RWPE1 (cell line): Measurements from ENCODE around the gene PRAC2.
"Not testable (repeated sequence)": the region's sequence is repeated elsewhere in the genome, so short reads cannot be mapped to it uniquely, and the experiment has no call there.

Experiments
- CTCF ChIA-PET: fragments of 350-600 bp; sonication (Branson Sonifier 250); formaldehyde crosslinking; extraction: SDS; loops from one replicate; lab custom pipeline; 2021; lab: Yijun Ruan, JAX
- POLR2A ChIA-PET: fragments of 400-600 bp; formaldehyde crosslinking; extraction: SDS; loops from one replicate; lab custom pipeline; 2020; ENCODE audit warnings: antibody characterized with exemption; ENCODE audit not compliant: low non-redundant PET; lab: Yijun Ruan, JAX
- DNase-seq: peaks from one replicate; pipeline ENCODE4 v3.0.0; 2012; ENCODE audit warnings: low spot score
- H3K27ac ChIP-seq: fragments of 450-650 bp; 2 replicates; pipeline ENCODE4 v1.5.1; 2017
- TF ChIP-seq, protein P1 (sequence below): fragments of 450-650 bp; conservative IDR thresholded peaks from 2 replicates; pipeline ENCODE4 v1.5.1; 2017; ENCODE audit warnings: low read depth, mild to moderate bottlenecking

Gene PRAC2

DNA sequence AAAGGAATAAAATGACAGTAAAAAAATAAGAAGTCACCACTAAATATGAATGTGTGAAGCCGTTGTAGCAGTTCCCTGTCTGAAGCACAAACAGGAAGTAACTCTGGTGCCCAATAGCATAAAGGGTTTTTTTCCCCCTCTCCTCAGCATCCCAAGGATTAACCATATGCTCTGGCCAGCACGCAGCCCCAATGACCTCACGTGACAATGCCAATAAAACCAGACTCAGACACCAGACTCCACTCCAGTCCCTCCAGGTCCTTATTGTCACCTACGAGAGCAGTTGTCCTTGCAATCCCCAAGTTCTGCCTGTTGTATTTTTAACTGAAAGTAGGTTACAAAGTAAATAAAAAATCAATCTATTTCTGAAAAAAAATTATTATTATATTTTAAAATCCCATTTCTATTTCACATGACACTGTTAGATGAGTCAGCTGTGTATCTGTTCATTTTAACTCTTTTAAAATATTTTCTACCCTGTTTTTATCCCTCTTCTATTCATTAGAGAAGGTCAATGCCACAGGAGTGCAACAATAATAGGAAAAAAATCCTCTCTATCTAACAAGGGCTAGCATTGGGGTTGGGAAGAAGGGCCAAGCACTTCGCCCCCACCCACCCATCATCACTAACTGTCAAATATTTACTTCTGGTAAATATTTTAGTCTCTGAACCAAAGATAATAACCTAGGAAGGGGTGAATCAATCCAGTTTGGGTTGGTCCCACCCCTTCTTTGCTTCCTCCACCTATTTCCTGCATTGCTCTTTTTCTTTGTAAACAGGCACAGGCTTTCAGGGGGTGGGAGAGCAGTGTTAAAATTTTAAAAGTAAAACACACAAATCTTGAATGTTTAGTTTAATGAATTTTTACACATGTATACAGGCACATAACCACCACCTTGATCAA is 7.2 kb upstream of the PRAC2 start:
- no peak overlapping the region for H3K27ac ChIP-seq
- POLR2A ChIA-PET, result no interaction called here
- DNase-seq, result no peak
- CTCF ChIA-PET, result interaction anchor here (1.2 kb wide), 1 partner anchor 163 kb away, joined by 4 read pairs; no protein-coding TSS in a partner anchor
- TF ChIP-seq, protein P1, sequence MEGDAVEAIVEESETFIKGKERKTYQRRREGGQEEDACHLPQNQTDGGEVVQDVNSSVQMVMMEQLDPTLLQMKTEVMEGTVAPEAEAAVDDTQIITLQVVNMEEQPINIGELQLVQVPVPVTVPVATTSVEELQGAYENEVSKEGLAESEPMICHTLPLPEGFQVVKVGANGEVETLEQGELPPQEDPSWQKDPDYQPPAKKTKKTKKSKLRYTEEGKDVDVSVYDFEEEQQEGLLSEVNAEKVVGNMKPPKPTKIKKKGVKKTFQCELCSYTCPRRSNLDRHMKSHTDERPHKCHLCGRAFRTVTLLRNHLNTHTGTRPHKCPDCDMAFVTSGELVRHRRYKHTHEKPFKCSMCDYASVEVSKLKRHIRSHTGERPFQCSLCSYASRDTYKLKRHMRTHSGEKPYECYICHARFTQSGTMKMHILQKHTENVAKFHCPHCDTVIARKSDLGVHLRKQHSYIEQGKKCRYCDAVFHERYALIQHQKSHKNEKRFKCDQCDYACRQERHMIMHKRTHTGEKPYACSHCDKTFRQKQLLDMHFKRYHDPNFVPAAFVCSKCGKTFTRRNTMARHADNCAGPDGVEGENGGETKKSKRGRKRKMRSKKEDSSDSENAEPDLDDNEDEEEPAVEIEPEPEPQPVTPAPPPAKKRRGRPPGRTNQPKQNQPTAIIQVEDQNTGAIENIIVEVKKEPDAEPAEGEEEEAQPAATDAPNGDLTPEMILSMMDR, result no peak

DNA sequence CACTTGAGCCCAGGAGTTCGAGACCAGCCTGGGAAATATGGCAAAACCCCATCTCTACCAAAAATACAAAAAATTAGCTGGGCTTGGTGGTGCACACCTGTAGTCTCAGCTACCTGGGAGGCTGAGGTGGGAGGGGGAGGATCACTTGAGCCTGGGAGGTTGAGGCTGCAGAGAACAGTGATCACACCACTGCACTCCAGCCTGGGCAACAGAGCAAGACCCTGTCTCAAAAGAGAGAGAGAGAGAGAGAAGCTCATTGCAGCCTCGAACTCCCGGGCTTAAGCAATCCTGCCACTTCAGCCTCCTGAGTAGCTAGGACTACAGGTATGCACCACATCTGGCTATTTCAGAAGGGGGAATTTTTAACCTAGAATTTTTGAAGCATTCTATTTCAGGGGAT is 6.4 kb upstream of the PRAC2 start:
- CTCF ChIA-PET, result interaction anchor here (0.6 to 1.2 kb wide), 2 partner anchors 9 to 162 kb away, joined by 4 read pairs; no protein-coding TSS in a partner anchor
- DNase-seq, H3K27ac ChIP-seq: not testable (repeated sequence)
- POLR2A ChIA-PET, result interaction anchor here (0.6 kb wide), 1 partner anchor 148 kb away, joined by 3 read pairs; no protein-coding TSS in a partner anchor

DNA sequence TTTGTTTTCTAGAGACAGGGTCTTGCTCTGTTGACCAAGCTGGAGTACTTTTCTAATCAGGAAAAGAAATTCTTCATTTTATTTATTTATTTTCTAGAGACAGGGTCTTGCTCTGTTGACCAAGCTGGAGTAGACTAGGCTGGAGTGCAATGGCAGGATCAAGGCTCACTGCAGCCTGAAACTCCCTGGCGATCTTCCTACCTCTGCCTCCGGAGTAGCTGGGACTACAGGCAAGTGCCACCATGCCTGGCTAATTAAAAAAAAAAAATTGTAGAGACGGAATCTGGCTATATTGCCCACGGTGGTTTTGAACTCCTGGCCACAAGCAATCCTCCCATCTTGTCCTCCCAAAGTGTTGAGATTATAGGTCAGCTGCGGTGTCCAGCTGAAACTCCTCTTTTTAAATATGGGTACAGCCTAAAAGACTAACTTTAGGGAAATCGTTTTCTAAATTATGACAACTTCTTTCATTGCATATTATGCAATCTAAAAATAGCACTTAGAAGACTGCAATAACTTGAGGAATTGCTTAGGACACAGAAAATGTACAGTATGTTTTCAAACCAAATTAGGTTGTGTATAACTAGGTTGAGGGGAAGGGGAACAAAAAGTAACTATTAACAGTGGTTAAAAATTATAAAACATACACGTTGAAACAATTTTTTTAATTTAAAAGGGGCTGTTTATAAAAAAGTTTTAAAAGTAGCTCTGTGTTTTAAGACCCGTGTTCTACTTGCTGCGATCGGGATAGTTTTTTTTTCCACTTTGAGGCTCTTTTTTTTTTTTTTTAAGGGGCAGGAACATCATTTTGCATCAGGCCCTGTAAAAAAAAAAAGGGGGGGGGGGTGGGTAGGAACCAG is 5.4 kb upstream of the PRAC2 start:
- ChIA-PET POLR2A (no interaction called here), CTCF (interaction anchor here (0.6 to 1.3 kb wide), 3 partner anchors 161 to 312 kb away, joined by 3 to 5 read pairs (median 4); no protein-coding TSS in a partner anchor)
- no peak overlapping the region for H3K27ac ChIP-seq
- TF ChIP-seq, protein P1, result no peak
- DNase-seq, result no peak

DNA sequence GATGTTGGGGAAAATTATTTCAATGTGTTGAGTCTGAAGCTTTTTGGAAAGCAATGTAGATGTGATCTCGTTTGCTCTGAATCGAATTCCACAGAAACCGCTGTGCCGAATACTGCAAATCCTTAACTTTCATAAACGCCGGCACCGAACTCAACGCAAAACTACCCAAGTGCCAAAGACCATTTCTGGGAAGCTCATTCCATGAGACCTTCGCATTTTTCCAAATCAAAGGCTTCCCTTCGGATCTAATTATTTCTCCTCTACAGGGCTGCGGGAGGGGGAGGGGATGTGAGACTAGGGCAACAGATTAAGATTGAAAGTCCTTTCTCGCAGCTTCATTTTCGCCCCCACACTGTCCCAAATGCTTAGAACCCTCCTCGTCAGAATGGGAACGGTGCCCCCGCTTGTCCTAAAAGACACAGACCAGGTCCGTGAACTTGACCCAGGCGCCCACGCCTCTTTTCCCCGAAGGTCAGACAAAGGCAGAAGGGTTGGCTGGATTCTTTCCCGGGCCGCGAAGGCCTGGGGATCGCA is 4.7 kb upstream of the PRAC2 start:
- H3K27ac ChIP-seq, result no peak overlapping the region
- no peak for DNase-seq
- ChIA-PET CTCF (interaction anchor here (1.3 to 1.7 kb wide), 2 partner anchors 46 to 161 kb away, joined by 5 read pairs; no protein-coding TSS in a partner anchor), POLR2A (no interaction called here)
- TF ChIP-seq, protein P1, result no peak

DNA sequence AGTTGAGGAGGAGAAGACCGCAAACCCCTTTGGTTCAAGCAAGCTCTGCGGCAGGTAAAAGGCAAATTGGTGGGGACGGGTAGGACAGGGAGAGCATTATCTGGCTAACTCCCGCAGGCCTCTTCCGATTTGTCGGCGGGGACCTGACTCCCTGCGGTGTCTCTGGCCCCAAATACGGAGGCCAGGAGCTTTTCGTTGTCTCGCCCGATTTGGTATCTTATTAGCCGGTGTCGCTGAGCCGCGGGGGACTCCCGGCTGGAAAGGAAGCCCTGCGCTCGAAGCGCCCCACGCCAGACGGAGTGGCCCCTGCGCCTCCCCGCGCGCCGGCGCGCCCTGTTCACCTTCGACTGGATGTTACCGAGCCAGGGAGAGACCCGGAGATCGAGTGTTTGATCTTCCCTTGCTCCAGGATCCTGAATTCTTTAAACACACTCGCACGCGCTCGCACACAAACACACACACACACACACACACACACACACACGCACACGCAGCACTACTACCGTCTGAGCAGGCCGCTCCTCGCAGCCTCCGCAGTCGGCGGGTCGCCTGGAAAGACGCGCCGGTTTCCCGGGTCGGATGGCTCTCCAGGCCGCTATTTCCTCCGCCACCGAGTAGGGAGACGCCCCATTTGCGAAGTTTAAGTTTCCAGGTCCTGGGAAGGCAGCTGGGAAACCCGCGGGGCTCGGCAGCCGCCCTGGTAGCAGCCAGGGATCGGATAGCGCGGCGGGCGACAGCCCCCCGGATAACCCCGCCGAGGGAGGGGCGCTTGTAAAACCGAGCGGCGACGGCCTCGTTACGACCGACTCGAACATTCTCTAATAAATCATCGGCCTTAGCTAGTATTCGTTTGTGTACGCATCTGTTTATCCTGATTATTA is 4.0 kb upstream of the PRAC2 start:
- TF ChIP-seq, protein P1, result no peak
- no peak for DNase-seq
- H3K27ac ChIP-seq, result no peak overlapping the region
- POLR2A ChIA-PET, result no interaction called here
- CTCF ChIA-PET, result interaction anchor here (1.0 to 1.7 kb wide), 4 partner anchors 9 to 160 kb away, joined by 3 to 5 read pairs (median 4); partner anchors contain the start of gene HOXB13
